Endothelial cell of umbilical vein (primary cell): Measurements from ENCODE around the gene SLC9C2.

Experiments
- CTCF ChIP-seq, 2 donors: IDR thresholded peaks; 1 replicate in 1 of 2; 2 replicates in 1 of 2; pipeline ENCODE4 v1.5.1; 2011; ENCODE audit warnings: low read length in 2 of 2, mild to moderate bottlenecking in 2 of 2, moderate library complexity in 2 of 2, control low read depth in 1 of 2, inconsistent platforms in 1 of 2, low read depth in 1 of 2; ENCODE audit not compliant: insufficient read depth in 1 of 2; ENCODE audit errors: extremely low read depth in 1 of 2
- EZH2 ChIP-seq: IDR thresholded peaks from 2 replicates; pipeline ENCODE4 v1.6.1; 2012; ENCODE audit warnings: borderline replicate concordance, low read depth, mild to moderate bottlenecking, moderate library complexity, low read length, inconsistent platforms; ENCODE audit not compliant: severe bottlenecking
- FOS ChIP-seq: IDR thresholded peaks from 2 replicates; pipeline ENCODE4 v1.6.1; 2011; ENCODE audit warnings: mild to moderate bottlenecking, low read length, moderate library complexity, borderline replicate concordance; ENCODE audit not compliant: insufficient read depth
- GATA2 ChIP-seq: IDR thresholded peaks from 2 replicates; pipeline ENCODE4 v1.7.0; 2011; ENCODE audit warnings: low read depth, mild to moderate bottlenecking, moderate library complexity, mixed read lengths, low read length; ENCODE audit not compliant: insufficient read length, insufficient read depth
- JUN ChIP-seq: IDR thresholded peaks from 2 replicates; pipeline ENCODE4 v1.6.1; 2011; ENCODE audit warnings: borderline replicate concordance, low read depth; ENCODE audit not compliant: insufficient read length, insufficient read depth
- MAX ChIP-seq: IDR thresholded peaks from 2 replicates; pipeline ENCODE4 v1.6.1; 2011; ENCODE audit not compliant: insufficient read depth, insufficient read length
- MYC ChIP-seq: IDR thresholded peaks from one replicate; pipeline ENCODE4 v1.6.1; 2011; ENCODE audit warnings: mild to moderate bottlenecking, low read depth, low read length
- POLR2A ChIP-seq: IDR thresholded peaks from 2 replicates; pipeline ENCODE4 v1.6.1; 2012; ENCODE audit warnings: low read depth, mild to moderate bottlenecking, control low read depth, low read length
- POLR2AphosphoS5 ChIP-seq: IDR thresholded peaks from 2 replicates; pipeline ENCODE4 v1.6.1; 2012; ENCODE audit warnings: low read depth, mild to moderate bottlenecking, control low read depth, low read length, moderate library complexity; ENCODE audit not compliant: insufficient read depth

GRCh38 chr1:173596097-173596825, 6.6 kb downstream of the SLC9C2 start:
- TF ChIP-seq POLR2AphosphoS5, result no peak
- no peak for TF ChIP-seq MYC
- TF ChIP-seq POLR2A, result no peak
- TF ChIP-seq CTCF (IDR thresholded peaks at IDR 0.05; ENCODE audit: extremely low read depth in 1 of 2, insufficient read depth in 1 of 2, low read depth in 1 of 2, low read length in 2 of 2), result no peak
- TF ChIP-seq EZH2, result no peak
- no peak for TF ChIP-seq FOS
- no peak for TF ChIP-seq JUN
- no peak for TF ChIP-seq GATA2
- TF ChIP-seq MAX, result no peak
